HG03175 (cell line): ENCODE results near the gene MAN2B1.
A peak's percentile ranks its signal among the peaks of the same experiment; 100 is the strongest.
"Not testable (repeated sequence)": the region's sequence is repeated elsewhere in the genome, so short reads cannot be mapped to it uniquely, and the experiment has no call there.

Source experiments
- ATAC-seq: cut with Tn5 transposase; IDR thresholded peaks from one replicate; pipeline ENCODE4 v1.9.1; 2021; ENCODE audit warnings: mild to moderate bottlenecking, moderate library complexity; ENCODE audit not compliant: unreplicated experiment

Gene MAN2B1

GRCh38 chr19:12666265-12667048, at the start of gene MAN2B1, which contains the start of gene WDR83:
TSS of gene MAN2B1 (minus strand) at chr19:12666742. CDS start at chr19:12666701, 41 bp downstream.
TSS of gene WDR83 (plus strand) at chr19:12666807. CDS start at chr19:12669791, 2,984 bp downstream.
- ATAC-seq: peak; percentile 42

GRCh38 chr19:12715929-12716328, 49.4 kb upstream of the MAN2B1 start:
- no peak for ATAC-seq

GRCh38 chr19:12715102-12715501, 48.6 kb upstream of the MAN2B1 start:
- ATAC-seq: no peak

DNA sequence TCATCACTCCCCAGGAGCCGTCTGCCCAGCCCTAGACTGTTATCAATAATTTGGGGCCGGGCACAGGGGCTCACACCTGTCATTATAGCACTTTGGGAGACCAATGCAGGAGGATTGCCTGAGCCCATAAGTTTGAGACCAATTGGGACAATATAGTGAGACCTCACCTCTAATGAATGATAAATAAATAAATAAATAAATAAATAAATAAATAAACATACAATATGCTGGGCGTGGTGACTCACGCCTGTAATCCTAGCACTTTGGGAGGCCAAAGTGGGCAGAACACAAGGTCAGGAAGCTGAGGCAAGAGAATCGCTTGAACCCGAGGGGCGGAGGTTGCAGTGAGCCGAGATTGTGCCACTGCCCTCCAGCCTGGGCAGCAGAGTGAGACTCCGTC, 46.8 kb upstream of the MAN2B1 start:
- ATAC-seq: not testable (repeated sequence)

GRCh38 chr19:12712077-12712476, 45.5 kb upstream of the MAN2B1 start:
- not testable (repeated sequence) for ATAC-seq

DNA sequence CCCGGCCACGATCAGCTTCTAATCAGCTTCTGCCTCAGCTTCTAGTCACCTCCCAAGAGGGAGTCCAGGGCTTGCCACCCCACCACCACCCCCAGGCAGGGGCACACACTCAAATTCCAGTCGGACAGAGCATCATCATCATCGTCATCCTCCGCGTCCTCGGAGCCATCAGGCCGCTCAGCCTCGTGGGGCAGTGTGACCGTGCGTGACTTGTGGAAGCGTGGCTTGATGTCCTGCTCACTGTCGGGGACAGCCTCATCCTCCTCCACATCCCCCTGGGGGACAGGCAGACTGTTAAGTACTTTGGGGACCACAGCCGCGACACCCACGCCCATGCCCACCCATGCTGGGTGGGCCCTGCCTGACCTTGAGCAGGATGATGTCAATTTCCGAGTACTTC, 44.6 kb upstream of the MAN2B1 start:
- ATAC-seq: no peak

- ATAC-seq: no peak
These were observed 42.1 kb upstream of the MAN2B1 start for GRCh38 chr19:12708641-12709040.

GRCh38 chr19:12706332-12706718, 39.8 kb upstream of the MAN2B1 start:
- ATAC-seq: no peak

GRCh38 chr19:12705654-12706331, 39.3 kb upstream of the MAN2B1 start:
- ATAC-seq: no peak

- no peak for ATAC-seq
These were observed 38.6 kb upstream of the MAN2B1 start for GRCh38 chr19:12705169-12705568.

DNA sequence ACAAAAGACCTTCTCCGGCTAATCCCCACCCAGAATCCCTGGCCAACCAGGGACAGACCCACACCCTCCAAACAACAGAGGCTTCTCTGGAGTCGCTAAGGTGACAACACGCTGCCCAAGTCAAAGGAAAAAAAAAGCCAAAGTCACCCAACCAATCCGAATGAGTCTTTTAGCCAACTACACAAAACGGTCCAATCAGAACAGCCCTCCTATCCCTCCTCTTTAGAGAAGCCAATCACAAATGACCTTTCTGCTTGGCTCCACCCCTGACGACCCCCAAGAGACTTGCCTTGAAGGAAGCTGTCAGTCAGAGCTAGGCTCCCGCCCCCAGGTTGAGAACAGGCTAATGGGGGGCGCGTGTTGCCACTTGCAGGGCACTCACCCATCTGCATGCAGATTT, 36.5 kb upstream of the MAN2B1 start:
- ATAC-seq: no peak

GRCh38 chr19:12701596-12702282, 35.2 kb upstream of the MAN2B1 start:
- ATAC-seq: no peak

DNA sequence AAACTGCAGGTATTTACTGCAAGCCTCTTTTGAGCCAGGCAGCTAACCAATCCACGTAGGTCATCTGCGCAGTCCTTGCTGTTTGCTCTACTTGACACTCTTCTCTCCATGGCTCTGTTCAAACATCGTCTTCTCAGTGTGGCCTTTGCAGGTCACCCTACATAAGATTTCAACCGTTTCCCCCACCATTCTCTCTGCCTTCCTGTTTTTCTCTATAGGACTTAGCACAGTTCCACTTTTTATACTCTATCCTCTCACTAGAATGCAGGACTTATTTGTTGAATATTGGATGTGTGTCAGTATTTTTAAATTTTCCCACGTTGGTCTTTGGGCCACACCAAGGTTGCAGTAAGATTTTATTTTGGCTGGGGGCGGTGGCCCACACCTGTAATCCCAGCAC, 31.6 kb upstream of the MAN2B1 start:
- no peak for ATAC-seq

GRCh38 chr19:12697425-12697824, 30.9 kb upstream of the MAN2B1 start:
- not testable (repeated sequence) for ATAC-seq

DNA sequence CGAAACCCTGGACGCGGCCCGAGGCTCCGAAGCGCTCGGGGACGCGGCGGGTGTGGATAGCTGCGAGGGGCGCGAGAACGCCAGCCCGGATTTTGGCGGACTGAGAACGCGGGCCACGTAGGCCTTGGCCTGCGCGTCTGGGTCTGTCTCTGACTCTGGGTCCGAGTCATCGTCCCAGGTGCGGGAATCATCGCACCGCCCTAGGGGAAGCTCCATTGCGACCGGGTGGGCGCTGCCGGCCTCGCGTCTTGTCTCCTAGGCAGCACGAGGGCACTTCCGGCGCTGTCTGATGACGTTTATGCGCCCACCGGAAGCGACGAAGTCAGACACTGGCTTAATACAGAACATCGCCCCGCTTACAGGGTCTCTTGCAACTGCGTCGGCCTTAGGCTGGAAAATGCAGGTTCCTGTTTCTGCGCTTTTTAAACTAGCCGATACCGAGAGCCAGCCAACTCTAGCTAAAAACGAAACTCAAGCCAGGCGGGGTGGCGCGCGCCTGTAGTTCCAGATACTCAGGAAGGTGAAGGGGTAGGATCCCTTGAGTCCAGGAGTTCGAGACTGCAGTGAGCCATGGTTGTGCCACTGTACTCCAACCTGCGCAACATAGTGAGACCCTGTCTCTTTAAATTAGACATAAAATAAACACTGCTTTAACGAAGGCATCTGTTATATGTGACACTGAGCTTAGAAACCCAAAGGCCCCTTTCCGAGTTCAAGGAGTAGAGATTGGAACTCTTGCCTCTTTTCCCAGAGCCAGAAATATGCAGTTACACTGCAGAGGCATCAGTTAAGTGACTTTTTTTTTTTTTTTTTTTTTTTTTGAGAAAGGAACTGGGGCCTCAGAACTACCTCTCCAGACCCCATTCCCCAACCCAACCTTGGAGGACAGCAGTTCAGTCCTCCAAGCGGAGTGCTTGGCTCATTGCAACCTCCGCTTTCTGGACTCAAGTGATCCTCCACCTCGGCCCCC, 30.1 kb upstream of the MAN2B1 start, which contains the start of gene FBXW9:
FBXW9 (minus strand) TSS at position 266 of the 970 bp plus-strand sequence; CDS start at position 216, 50 bp downstream.
- ATAC-seq: peak; percentile 76

DNA sequence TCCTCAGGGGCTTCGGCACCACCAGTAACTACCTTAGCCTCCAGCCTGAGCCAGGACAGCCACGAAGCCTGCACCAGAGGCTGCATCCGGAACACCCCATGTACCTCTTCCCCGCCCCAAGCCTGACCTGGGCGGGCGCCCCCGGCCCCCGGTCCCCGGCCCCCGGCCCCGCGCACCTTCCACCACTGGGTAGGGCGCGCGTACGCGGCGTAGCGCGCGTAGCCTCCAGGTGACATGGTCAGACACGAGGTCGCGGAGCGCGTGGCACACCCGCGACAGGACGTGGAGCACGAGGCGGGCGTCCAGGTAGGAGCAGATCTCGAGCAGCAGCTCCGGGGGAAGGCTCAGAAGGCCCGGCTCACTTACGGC, 29.4 kb upstream of the MAN2B1 start:
- ATAC-seq: peak; percentile 20

DNA sequence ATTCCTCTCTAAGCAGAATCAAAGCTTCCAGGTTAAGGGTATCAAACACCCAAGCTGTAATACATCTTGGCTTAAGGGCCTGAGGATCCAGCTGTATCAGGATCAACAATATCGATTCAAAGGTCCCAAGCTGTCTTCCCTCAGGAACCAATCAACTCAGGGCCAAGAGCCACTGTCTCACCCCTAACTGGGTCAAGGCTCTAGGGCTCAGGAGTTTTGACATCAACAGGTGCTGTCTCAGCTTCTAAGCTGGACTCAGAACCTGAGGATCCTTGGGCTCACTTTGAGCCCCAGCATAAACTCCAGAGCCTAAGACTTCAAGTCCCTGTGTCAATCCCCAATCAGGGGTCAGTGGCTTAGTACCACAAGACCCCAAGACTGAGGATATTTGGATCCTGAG, 29.0 kb upstream of the MAN2B1 start:
- ATAC-seq: peak; percentile 4

GRCh38 chr19:12695096-12695495, 28.6 kb upstream of the MAN2B1 start:
- no peak for ATAC-seq

GRCh38 chr19:12694641-12695040, 28.1 kb upstream of the MAN2B1 start:
- ATAC-seq: no peak

DNA sequence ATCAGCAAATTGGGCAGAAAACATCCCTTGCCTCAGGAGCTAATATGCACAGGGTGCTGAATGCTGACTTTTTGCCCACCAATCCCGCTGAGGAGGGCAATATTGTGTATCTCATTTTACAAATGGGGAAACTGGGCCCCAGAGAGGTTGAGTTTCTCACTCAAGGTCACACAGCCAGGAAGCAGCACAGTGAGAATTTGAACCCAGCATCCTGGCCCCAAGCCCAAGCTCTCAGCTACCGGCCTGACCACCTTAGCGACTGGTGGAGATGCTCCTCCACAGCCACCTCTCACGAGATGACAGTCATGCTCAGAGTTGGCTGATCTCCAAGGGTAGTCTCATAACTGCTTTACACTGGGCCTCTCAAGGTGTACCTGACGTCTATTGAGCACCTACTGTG, 26.4 kb upstream of the MAN2B1 start:
- no peak for ATAC-seq
